Loucy (cell line): ENCODE data around the gene SKOR1.
A peak's percentile ranks its signal among the peaks of the same experiment; 100 is the strongest.

ENCODE experiments used
- H2AFZ ChIP-seq: fragments of 200-600 bp; sonication (generic); 2 replicates; pipeline ENCODE4 v1.6.0; 2016; ENCODE audit warnings: antibody characterized with exemption, mild to moderate bottlenecking, low read length, moderate library complexity
- H3F3A ChIP-seq: fragments of 200-600 bp; 2 replicates; pipeline ENCODE4 v1.6.0; 2016; ENCODE audit warnings: antibody characterized with exemption, low read depth, mild to moderate bottlenecking
- H3K27me3 ChIP-seq: fragments of 200-600 bp; sonication (generic); 2 replicates; pipeline ENCODE4 v1.6.1; 2014; ENCODE audit warnings: low read length, mild to moderate bottlenecking; ENCODE audit not compliant: insufficient read depth, poor library complexity, severe bottlenecking
- H3K36me3 ChIP-seq: fragments of 200-600 bp; sonication (generic); 2 replicates; pipeline ENCODE4 v1.6.1; 2016; ENCODE audit warnings: low read length; ENCODE audit not compliant: insufficient read depth
- H3K4me1 ChIP-seq: fragments of 200-600 bp; sonication (generic); 2 replicates; pipeline ENCODE4 v1.5.1; 2014; ENCODE audit warnings: low read length, mild to moderate bottlenecking; ENCODE audit not compliant: insufficient read depth, poor library complexity, severe bottlenecking
- H3K4me2 ChIP-seq: fragments of 200-600 bp; sonication (generic); 2 replicates; pipeline ENCODE4 v1.6.0; 2014; ENCODE audit warnings: antibody characterized with exemption, low read length, low read depth, mild to moderate bottlenecking; ENCODE audit not compliant: poor library complexity, severe bottlenecking
- H3K4me3 ChIP-seq: fragments of 200-600 bp; sonication (generic); 2 replicates; pipeline ENCODE4 v1.5.1; 2014; ENCODE audit warnings: low read length, mild to moderate bottlenecking, mixed read lengths; ENCODE audit not compliant: poor library complexity, severe bottlenecking
- H3K79me2 ChIP-seq: fragments of 200-600 bp; sonication (generic); 2 replicates; pipeline ENCODE4 v1.6.1; 2014; ENCODE audit warnings: low read length; ENCODE audit not compliant: insufficient read depth
- H3K9ac ChIP-seq: fragments of 200-600 bp; sonication (generic); 2 replicates; pipeline ENCODE4 v1.6.0; 2014; ENCODE audit warnings: mild to moderate bottlenecking, low read depth, low read length, moderate library complexity; ENCODE audit not compliant: poor library complexity, severe bottlenecking
- H3K9me2 ChIP-seq: fragments of 200-600 bp; sonication (generic); replicated peaks from 2 replicates; pipeline ENCODE4 v1.6.1; 2016; ENCODE audit warnings: low read depth, low read length, mixed read lengths
- H3K9me3 ChIP-seq: fragments of 200-600 bp; sonication (generic); 2 replicates; pipeline ENCODE4 v1.6.1; 2014; ENCODE audit warnings: mild to moderate bottlenecking, antibody characterized with exemption, low read length, low read depth; ENCODE audit not compliant: insufficient read depth
- H4K20me1 ChIP-seq: fragments of 200-600 bp; sonication (generic); 2 replicates; pipeline ENCODE4 v1.6.0; 2014; ENCODE audit warnings: antibody characterized with exemption, low read length, mild to moderate bottlenecking; ENCODE audit not compliant: insufficient read depth, poor library complexity, severe bottlenecking
- EZH2phosphoT487 ChIP-seq: fragments of 200-600 bp; IDR thresholded peaks from 2 replicates; pipeline ENCODE4 v1.6.1; 2018; ENCODE audit warnings: antibody characterized with exemption, mild to moderate bottlenecking, moderate library complexity, borderline replicate concordance
- TF ChIP-seq, protein P1 (sequence below): fragments of 200-600 bp; sonication (generic); conservative IDR thresholded peaks from 2 replicates; pipeline ENCODE4 v1.5.1; 2014; ENCODE audit warnings: mild to moderate bottlenecking, antibody characterized with exemption, low read length

Gene SKOR1

DNA sequence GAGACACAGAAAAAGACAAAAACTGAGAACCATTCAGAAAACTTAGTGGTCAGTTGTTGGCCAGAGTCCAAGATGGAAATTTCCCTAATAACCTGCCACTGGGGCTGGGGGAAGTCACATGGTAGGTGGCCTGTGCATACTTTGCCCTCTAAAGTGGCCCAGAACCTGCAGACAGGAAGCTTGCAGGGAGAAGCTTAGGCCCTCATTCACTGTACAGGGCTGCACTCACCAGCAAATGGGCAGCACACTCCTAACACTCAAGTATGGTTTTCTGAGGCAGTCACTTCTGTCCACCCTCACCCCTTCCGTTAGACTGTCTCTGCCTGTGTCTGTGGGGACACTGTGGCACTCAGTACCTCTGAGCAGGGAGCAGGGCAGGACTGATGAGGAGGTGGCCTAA lies 29.0 kb downstream of the SKOR1 start:
- peak overlapping the region; percentile 79; the same call in 1 of the 2 replicates for H2AFZ ChIP-seq
- peaks cover 7% of the 10 kb centered on the region for H3K4me1 ChIP-seq
- H3K27me3 ChIP-seq: no peaks in the 10 kb centered on the region
- H3K9me3 ChIP-seq: no peaks in the 10 kb centered on the region; the same call in 1 of the 2 replicates
- no peak overlapping the region for H3K4me2 ChIP-seq
- no peaks in the 10 kb centered on the region for H3K36me3 ChIP-seq
- H3K79me2 ChIP-seq: no peaks in the 10 kb centered on the region
- TF ChIP-seq EZH2phosphoT487: no peak
- TF ChIP-seq, protein P1, sequence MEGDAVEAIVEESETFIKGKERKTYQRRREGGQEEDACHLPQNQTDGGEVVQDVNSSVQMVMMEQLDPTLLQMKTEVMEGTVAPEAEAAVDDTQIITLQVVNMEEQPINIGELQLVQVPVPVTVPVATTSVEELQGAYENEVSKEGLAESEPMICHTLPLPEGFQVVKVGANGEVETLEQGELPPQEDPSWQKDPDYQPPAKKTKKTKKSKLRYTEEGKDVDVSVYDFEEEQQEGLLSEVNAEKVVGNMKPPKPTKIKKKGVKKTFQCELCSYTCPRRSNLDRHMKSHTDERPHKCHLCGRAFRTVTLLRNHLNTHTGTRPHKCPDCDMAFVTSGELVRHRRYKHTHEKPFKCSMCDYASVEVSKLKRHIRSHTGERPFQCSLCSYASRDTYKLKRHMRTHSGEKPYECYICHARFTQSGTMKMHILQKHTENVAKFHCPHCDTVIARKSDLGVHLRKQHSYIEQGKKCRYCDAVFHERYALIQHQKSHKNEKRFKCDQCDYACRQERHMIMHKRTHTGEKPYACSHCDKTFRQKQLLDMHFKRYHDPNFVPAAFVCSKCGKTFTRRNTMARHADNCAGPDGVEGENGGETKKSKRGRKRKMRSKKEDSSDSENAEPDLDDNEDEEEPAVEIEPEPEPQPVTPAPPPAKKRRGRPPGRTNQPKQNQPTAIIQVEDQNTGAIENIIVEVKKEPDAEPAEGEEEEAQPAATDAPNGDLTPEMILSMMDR: no peak
- H3F3A ChIP-seq: no peaks in the 10 kb centered on the region
- no peaks in the 10 kb centered on the region for H4K20me1 ChIP-seq
- no peak overlapping the region for H3K4me3 ChIP-seq
- H3K9me2 ChIP-seq: no peaks in the 10 kb centered on the region
- no peak overlapping the region for H3K9ac ChIP-seq

DNA sequence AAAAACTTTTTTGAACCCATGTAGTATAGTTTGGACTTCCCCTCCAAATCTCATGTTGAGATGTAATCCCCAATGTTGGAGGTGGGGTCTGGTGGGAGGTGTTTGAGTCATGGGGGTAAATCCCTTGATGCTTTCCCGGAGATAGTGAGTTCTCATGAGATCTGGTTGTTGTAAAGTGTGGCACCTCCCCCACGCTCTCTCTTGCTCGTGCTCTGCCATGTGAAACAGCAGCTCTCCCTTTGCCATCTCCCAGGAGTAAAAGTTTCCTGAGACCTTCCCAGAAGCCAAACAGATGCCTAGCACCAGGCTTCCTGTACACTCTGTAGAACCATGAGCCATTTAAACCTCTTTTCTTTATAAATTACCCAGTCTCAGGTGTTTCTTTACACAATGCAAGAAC lies 30.5 kb downstream of the SKOR1 start:
- H3K4me1 ChIP-seq: peaks cover 7% of the 10 kb centered on the region
- no peak for TF ChIP-seq EZH2phosphoT487
- TF ChIP-seq, protein P1: no peak
- no peaks in the 10 kb centered on the region for H3K79me2 ChIP-seq
- H3K36me3 ChIP-seq: no peaks in the 10 kb centered on the region
- no peak overlapping the region for H3K4me2 ChIP-seq
- no peak overlapping the region for H3K9ac ChIP-seq
- H3K4me3 ChIP-seq: no peak overlapping the region
- H3K9me3 ChIP-seq: no peaks in the 10 kb centered on the region
- H3K27me3 ChIP-seq: no peaks in the 10 kb centered on the region
- H3K9me2 ChIP-seq: no peaks in the 10 kb centered on the region
- H3F3A ChIP-seq: no peaks in the 10 kb centered on the region
- no peaks in the 10 kb centered on the region for H4K20me1 ChIP-seq
- H2AFZ ChIP-seq: no peak overlapping the region

DNA sequence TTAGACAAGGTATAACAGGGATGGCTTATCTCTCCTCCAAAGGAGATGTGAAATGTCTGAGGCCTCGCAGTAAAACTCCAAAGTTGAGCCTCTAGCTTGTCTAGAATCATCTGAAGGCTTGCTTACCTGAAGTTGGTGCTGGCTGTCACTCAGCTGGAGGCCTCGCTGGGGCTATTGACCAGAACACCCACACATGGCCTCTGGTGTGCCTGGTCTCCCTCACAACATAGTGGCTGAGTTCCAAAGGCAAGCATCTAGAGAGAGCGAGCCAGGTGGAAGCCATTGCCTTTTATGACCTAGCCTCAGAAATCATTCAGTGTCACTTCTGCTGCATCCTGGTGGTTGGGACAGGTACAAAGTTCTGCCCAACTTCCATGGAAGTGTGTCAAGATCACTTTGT lies 31.9 kb downstream of the SKOR1 start:
- Histone ChIP-seq H3K9me3 (no peaks in the 10 kb centered on the region), H3K9ac (no peak overlapping the region), H3K79me2 (no peaks in the 10 kb centered on the region), H3K27me3 (no peaks in the 10 kb centered on the region), H2AFZ (no peak overlapping the region), H3F3A (no peaks in the 10 kb centered on the region), H3K4me2 (no peak overlapping the region), H3K4me3 (no peak overlapping the region), H3K36me3 (no peaks in the 10 kb centered on the region), H4K20me1 (no peaks in the 10 kb centered on the region), H3K9me2 (no peaks in the 10 kb centered on the region), H3K4me1 (peaks cover 7% of the 10 kb centered on the region)
- TF ChIP-seq EZH2phosphoT487: no peak
- TF ChIP-seq, protein P1: no peak
